ENCODE measurements around the gene PLA2G10. TPM values are rescaled to one million over a fixed set of nuclear protein-coding genes. Genes with fewer than 3 reads are reported as not detected.
"Not testable (repeated sequence)": the region's sequence is repeated elsewhere in the genome, so short reads cannot be mapped to it uniquely, and the experiment has no call there.

PLA2G10 gene
- 1 to 10 TPM; 1.5 to 4.5 TPM for total RNA-seq
- polyA plus RNA-seq (ENCODE audit: insufficient read depth, low read depth, low replicate concordance): 1.0 TPM
- long read RNA-seq, donor 1: 0 reads
- long read RNA-seq, donor 2: 0 reads

GRCh38 chr16:14694129-14694528 is at the start of gene PLA2G10:
TSS of gene PLA2G10 (minus strand) at chr16:14694308. CDS start at chr16:14694229, 79 bp downstream.
- DNase-seq; intact Hi-C loops (cut with DNase I; ENCODE audit: low total_unique reads); H3K9me3 ChIP-seq; H3K27ac ChIP-seq; H3K27me3 ChIP-seq; H3K4me3 ChIP-seq; H3K36me3 ChIP-seq (ENCODE audit: low read depth, missing control alignments); H3K4me1 ChIP-seq: not testable (repeated sequence)
- WGBS, 2 donors: no CpG with 5 or more reads among the region's 28 CpGs

GRCh38 chr16:14742273-14743128 is 48.4 kb upstream of the PLA2G10 start, which contains the start of gene NPIPA2:
TSS of gene NPIPA2 (plus strand) at chr16:14742533. CDS start at chr16:14748066, 5,533 bp downstream.
- H3K27ac ChIP-seq; H3K27me3 ChIP-seq; intact Hi-C loops (cut with DNase I; ENCODE audit: low total_unique reads); H3K9me3 ChIP-seq; DNase-seq; H3K4me1 ChIP-seq; H3K4me3 ChIP-seq; H3K36me3 ChIP-seq (ENCODE audit: low read depth, missing control alignments): not testable (repeated sequence)
- WGBS, 2 donors: no CpG with 5 or more reads among the region's 73 CpGs

- H3K9me3 ChIP-seq; H3K4me1 ChIP-seq; H3K27me3 ChIP-seq; DNase-seq; H3K27ac ChIP-seq; H3K4me3 ChIP-seq; H3K36me3 ChIP-seq (ENCODE audit: low read depth, missing control alignments); intact Hi-C loops (cut with DNase I; ENCODE audit: low total_unique reads): not testable (repeated sequence)
- WGBS, 2 donors: no CpG with 5 or more reads among the region's 11 CpGs
These were observed 47.7 kb upstream of the PLA2G10 start for GRCh38 chr16:14741794-14742193.

GRCh38 chr16:14740832-14741385 is 46.8 kb upstream of the PLA2G10 start:
- intact Hi-C loops (cut with DNase I; ENCODE audit: low total_unique reads); H3K27ac ChIP-seq; DNase-seq; H3K4me3 ChIP-seq; H3K27me3 ChIP-seq; H3K4me1 ChIP-seq; H3K36me3 ChIP-seq (ENCODE audit: low read depth, missing control alignments); H3K9me3 ChIP-seq: not testable (repeated sequence)
- WGBS, 2 donors: no CpG with 5 or more reads among the region's 10 CpGs

- intact Hi-C loops (cut with DNase I; ENCODE audit: low total_unique reads); H3K4me1 ChIP-seq: not testable (repeated sequence)
These were observed 39.1 kb upstream of the PLA2G10 start for GRCh38 chr16:14733233-14733632.

GRCh38 chr16:14703156-14704011 is 9.3 kb upstream of the PLA2G10 start, which contains the start of gene NPIPA3:
TSS of gene NPIPA3 (plus strand) at chr16:14703411. CDS start at chr16:14708944, 5,533 bp downstream.
- H3K36me3 ChIP-seq (ENCODE audit: low read depth, missing control alignments); intact Hi-C loops (cut with DNase I; ENCODE audit: low total_unique reads); DNase-seq; H3K4me1 ChIP-seq; H3K4me3 ChIP-seq; H3K9me3 ChIP-seq; H3K27me3 ChIP-seq; H3K27ac ChIP-seq: not testable (repeated sequence)
- no CpG with 5 or more reads among the region's 73 CpGs for WGBS, 2 donors

More at GRCh38 chr16:14733233-14733632, 39.1 kb upstream of the PLA2G10 start:
- not testable (repeated sequence) for H3K9me3 ChIP-seq; DNase-seq; H3K4me3 ChIP-seq; H3K27ac ChIP-seq; H3K36me3 ChIP-seq (ENCODE audit: low read depth, missing control alignments); H3K27me3 ChIP-seq
- no CpG with 5 or more reads among the region's 28 CpGs for WGBS, 2 donors

GRCh38 chr16:14702672-14703071 is 8.6 kb upstream of the PLA2G10 start:
- H3K36me3 ChIP-seq (ENCODE audit: low read depth, missing control alignments); H3K4me3 ChIP-seq; DNase-seq; H3K4me1 ChIP-seq; intact Hi-C loops (cut with DNase I; ENCODE audit: low total_unique reads); H3K9me3 ChIP-seq; H3K27me3 ChIP-seq; H3K27ac ChIP-seq: not testable (repeated sequence)
- WGBS, 2 donors: no CpG with 5 or more reads among the region's 11 CpGs

GRCh38 chr16:14701859-14702258 is 7.8 kb upstream of the PLA2G10 start:
- DNase-seq; H3K4me1 ChIP-seq; H3K9me3 ChIP-seq; H3K27me3 ChIP-seq; H3K27ac ChIP-seq; intact Hi-C loops (cut with DNase I; ENCODE audit: low total_unique reads); H3K36me3 ChIP-seq (ENCODE audit: low read depth, missing control alignments); H3K4me3 ChIP-seq: not testable (repeated sequence)
- 77% methylated on average over 3 of the region's 7 CpGs; no CpG with 5 or more reads in 1 of the 2 donors for WGBS, 2 donors

- H3K9me3 ChIP-seq; H3K4me1 ChIP-seq; DNase-seq; intact Hi-C loops (cut with DNase I; ENCODE audit: low total_unique reads); H3K4me3 ChIP-seq; H3K27me3 ChIP-seq; H3K27ac ChIP-seq; H3K36me3 ChIP-seq (ENCODE audit: low read depth, missing control alignments): not testable (repeated sequence)
- WGBS, 2 donors: 82 to 84% methylated on average over 15 of the region's 15 CpGs
These were observed 8.0 kb downstream of the PLA2G10 start for GRCh38 chr16:14685870-14686793.

All from testis (tissue), 5 donors.